Nephron progenitor cell (in vitro differentiated cells): ENCODE results near the gene EPN1.

ENCODE experiments used
- DNase-seq: peaks from one replicate; pipeline ENCODE4 v3.0.0; 2021
- H3K27ac Mint-ChIP-seq: 2 replicates; pipeline ENCODE4 v1.8.0; 2021; ENCODE audit warnings: mild to moderate bottlenecking, moderate library complexity, mixed read lengths
- H3K27me3 Mint-ChIP-seq: 2 replicates; pipeline ENCODE4 v1.8.0; 2021; ENCODE audit warnings: mild to moderate bottlenecking, low read depth, mixed read lengths; ENCODE audit not compliant: poor library complexity
- H3K36me3 Mint-ChIP-seq: 2 replicates; pipeline ENCODE4 v1.8.0; 2021; ENCODE audit warnings: low read depth, mixed read lengths
- H3K4me1 Mint-ChIP-seq: 2 replicates; pipeline ENCODE4 v1.8.0; 2021; ENCODE audit warnings: mixed read lengths
- H3K4me3 Mint-ChIP-seq: 2 replicates; pipeline ENCODE4 v1.8.0; 2021; ENCODE audit warnings: mild to moderate bottlenecking, moderate library complexity, mixed read lengths
- H3K9me3 Mint-ChIP-seq: 2 replicates; pipeline ENCODE4 v1.8.0; 2021; ENCODE audit warnings: mild to moderate bottlenecking, moderate library complexity, mixed read lengths
- CTCF ChIP-seq: fragments of 200-600 bp; sonication (generic); IDR thresholded peaks from 2 replicates; pipeline ENCODE4 v1.5.0; 2021; ENCODE audit warnings: antibody characterized with exemption

Gene EPN1

DNA sequence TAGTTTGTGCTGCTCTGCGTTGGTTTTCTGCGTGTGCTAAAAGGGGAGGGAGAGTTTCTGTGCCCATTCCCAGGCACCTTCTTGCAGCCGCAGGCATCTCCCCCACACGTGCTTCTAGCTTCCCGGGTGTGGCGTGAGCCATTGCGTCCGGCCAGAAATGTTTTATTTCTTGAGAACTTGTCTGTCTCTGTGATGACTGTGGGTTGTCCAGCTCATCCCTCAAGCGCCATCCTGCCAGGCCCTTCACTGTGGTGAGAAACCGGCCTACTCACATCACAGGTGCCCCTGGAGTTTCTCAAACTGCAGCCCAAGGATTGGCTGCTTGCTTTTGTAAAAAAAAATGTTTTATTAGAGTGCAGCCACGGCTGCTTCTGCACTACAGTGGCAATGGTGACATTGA lies 24.2 kb downstream of the EPN1 start:
- DNase-seq: no peak
- H3K9me3 Mint-ChIP-seq: peaks cover 26% of the 10 kb centered on the region
- H3K36me3 Mint-ChIP-seq: peaks cover 65% of the 10 kb centered on the region
- peaks cover 9% of the 10 kb centered on the region for H3K4me1 Mint-ChIP-seq
- TF ChIP-seq CTCF: no peak
- H3K27me3 Mint-ChIP-seq: no peaks in the 10 kb centered on the region
- H3K4me3 Mint-ChIP-seq: no peak overlapping the region
- peak overlapping the region; percentile 37 for H3K27ac Mint-ChIP-seq

- Mint-ChIP-seq H3K27ac (no peak overlapping the region), H3K4me1 (peaks cover 9% of the 10 kb centered on the region), H3K27me3 (no peaks in the 10 kb centered on the region), H3K36me3 (peaks cover 78% of the 10 kb centered on the region), H3K9me3 (peaks cover 42% of the 10 kb centered on the region), H3K4me3 (no peak overlapping the region)
- no peak for TF ChIP-seq CTCF
- no peak for DNase-seq
Measured at GRCh38 chr19:55700813-55701212, 25.8 kb downstream of the EPN1 start.

GRCh38 chr19:55702131-55702627 lies 27.2 kb downstream of the EPN1 start:
- Mint-ChIP-seq H3K9me3 (peaks cover 50% of the 10 kb centered on the region), H3K4me1 (peaks cover 9% of the 10 kb centered on the region), H3K4me3 (no peak overlapping the region), H3K27me3 (no peaks in the 10 kb centered on the region), H3K27ac (no peak overlapping the region), H3K36me3 (peaks cover 76% of the 10 kb centered on the region)
- no peak for DNase-seq
- TF ChIP-seq CTCF: no peak

- Mint-ChIP-seq H3K27ac (no peak overlapping the region), H3K9me3 (peaks cover 63% of the 10 kb centered on the region), H3K27me3 (peaks cover 5% of the 10 kb centered on the region), H3K36me3 (peaks cover 65% of the 10 kb centered on the region), H3K4me3 (no peak overlapping the region), H3K4me1 (peaks cover 9% of the 10 kb centered on the region)
- no peak for DNase-seq
- peak; percentile 44 for TF ChIP-seq CTCF
Measured at GRCh38 chr19:55703790-55704215, 28.8 kb downstream of the EPN1 start.

- Mint-ChIP-seq H3K36me3 (peaks cover 57% of the 10 kb centered on the region), H3K27ac (no peak overlapping the region), H3K27me3 (peaks cover 11% of the 10 kb centered on the region), H3K4me1 (peaks cover 9% of the 10 kb centered on the region), H3K9me3 (peaks cover 72% of the 10 kb centered on the region), H3K4me3 (no peak overlapping the region)
- DNase-seq: no peak
- TF ChIP-seq CTCF: no peak
Measured at GRCh38 chr19:55704494-55705245, 29.6 kb downstream of the EPN1 start.

DNA sequence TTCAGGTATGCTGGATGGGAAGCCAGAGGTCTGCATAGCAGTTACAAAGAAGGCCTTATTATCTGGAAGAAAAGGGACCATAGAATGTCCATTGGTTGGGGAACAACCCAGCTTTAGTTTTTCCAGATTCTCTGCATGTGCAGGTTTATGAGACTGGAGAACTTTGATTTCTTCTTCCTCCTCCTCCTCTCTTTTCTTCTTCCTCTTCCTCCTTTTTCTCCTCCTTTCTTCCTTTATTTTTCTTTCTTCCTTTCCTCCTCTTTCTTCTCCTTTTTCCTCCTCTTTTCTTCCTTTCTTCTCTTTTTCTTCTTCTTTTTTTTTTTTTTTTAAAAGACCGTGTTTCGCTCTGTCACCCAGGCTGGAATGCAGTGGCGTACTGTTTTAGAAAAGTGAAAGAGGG lies 30.9 kb downstream of the EPN1 start:
- Mint-ChIP-seq H3K27ac (no peak overlapping the region), H3K4me1 (peaks cover 9% of the 10 kb centered on the region), H3K4me3 (no peak overlapping the region), H3K9me3 (peaks cover 80% of the 10 kb centered on the region), H3K27me3 (peaks cover 11% of the 10 kb centered on the region), H3K36me3 (peaks cover 45% of the 10 kb centered on the region)
- no peak for TF ChIP-seq CTCF
- no peak for DNase-seq
